COLO829 (cell line): Measurements from ENCODE around the gene GHITM.
"Not testable (repeated sequence)": the region's sequence is repeated elsewhere in the genome, so short reads cannot be mapped to it uniquely, and the experiment has no call there.

Experiments
- DNase-seq: peaks from one replicate; pipeline ENCODE4 v3.0.0; 2012; ENCODE audit warnings: low spot score

Gene GHITM, protein sequence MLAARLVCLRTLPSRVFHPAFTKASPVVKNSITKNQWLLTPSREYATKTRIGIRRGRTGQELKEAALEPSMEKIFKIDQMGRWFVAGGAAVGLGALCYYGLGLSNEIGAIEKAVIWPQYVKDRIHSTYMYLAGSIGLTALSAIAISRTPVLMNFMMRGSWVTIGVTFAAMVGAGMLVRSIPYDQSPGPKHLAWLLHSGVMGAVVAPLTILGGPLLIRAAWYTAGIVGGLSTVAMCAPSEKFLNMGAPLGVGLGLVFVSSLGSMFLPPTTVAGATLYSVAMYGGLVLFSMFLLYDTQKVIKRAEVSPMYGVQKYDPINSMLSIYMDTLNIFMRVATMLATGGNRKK

DNA sequence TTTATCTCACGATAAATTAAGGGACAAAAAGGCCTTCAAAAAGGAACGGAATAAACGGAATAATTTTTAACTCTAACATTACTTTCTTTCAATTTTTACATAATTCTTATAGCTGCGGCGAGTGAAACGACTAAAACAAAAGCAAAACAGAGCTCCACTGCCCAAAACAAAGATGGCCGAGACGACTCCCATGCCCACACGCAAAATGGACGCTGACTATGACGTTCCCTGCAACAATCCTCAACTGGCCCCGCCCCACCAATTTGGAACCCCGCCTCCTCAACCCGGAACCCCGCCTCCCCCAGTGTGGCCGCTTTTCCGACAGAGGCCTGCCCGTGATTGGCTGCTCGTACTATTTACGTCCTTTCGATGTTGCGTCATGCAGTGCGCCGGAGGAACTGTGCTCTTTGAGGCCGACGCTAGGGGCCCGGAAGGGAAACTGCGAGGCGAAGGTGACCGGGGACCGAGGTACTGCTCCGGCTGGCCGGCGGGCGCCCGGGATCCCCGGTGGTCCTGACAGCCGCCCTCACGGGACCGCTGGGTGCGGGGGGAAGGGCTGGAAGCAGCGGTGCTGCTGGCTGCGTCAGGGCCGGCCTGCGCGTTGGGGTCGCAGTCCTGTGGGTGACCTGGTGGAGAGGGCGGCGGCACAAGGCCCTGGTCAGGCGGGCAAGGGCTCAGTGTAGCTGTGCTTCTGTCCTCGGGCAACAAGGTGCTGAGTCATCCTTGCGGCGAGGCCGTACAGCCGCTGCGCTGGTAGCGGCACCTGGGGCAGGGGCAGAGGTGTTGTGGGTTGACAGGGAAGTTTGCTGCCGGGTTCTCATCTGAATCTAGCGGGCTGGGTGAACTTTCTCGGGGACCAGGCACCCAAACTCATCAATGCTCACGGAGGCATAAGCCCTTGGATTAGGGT, at the start of gene GHITM:
Gene GHITM, plus strand, starts transcription at position 384 of the 910 bp plus-strand sequence. CDS start 1,992 bp downstream, outside the sequence.
- DNase-seq: peak; percentile 84

DNA sequence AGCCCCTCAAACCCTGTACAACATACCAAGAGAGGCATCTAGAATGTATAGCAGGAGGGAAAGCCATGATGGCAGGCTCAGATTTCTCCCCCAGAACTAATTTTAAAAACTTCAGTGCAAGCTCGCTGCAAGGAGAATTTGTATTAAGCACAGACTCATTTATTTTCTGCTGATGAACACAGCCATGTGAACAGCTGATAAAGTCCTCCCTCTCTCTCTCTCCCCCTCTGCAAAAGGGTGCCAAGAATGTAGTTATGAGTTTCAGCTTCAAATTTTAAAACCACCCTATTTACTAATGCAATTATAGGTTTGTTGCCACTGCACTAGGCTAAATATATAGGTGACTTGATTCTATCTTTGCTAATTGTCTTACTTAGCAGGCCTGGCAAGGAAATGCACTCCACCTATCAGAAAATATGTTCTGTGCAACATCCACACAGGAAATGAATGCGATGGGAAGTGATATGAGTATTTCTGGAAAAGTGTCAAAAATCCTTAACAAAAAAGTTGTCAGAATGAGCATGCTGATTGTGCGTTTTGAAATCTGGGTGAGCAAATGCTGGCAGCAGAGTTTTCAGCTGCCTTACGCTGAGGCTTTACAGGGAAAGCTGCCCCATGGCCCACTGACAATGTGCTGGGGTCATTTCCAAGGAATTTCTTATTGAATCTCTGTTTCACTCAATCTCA, 43.4 kb upstream of the GHITM start:
- no peak for DNase-seq

DNA sequence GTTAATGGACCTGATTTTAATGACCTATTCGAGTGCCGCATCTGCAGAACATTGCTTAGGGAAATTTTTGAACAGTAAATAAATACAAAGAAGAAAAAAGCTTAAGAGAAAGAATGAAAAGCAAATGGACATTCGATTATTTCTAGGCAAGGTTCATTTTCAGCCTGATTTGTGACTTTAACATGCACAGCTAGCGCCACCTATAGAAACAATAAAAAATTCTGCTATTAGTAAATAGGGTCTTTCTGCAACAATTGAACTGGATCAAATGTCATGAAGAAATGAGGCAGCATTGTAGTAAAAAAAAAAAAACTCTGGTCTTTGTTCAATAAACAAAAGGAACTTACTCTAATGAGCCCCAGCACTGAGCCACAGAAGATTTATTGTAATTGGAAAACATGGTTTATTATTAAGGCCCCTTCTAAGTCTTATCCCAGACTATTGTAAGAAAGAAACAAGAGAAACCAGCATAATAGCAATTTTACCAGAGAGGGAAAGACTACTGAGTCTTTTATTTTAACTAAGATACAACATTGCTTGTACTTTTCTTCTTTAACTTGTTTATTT, 41.4 kb upstream of the GHITM start:
- DNase-seq: no peak

DNA sequence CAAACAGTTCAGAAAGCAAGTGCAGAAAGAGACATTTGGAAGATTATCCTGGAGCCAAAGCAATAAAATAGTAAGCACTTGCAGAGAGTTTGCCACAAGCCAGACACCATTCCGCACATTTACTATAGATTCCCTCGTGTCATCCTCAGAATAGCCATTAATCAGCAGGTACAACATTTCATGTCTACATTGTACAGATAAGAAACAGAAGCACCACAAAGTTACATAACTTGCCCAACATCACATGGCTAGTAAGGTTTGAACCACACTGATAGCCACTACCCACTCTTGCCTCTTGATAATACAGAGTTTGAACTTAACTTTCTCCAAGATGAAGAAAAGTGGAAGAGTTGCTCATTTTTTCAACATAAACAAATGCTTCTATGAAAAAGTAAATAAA, 40.6 kb upstream of the GHITM start:
- DNase-seq: no peak

DNA sequence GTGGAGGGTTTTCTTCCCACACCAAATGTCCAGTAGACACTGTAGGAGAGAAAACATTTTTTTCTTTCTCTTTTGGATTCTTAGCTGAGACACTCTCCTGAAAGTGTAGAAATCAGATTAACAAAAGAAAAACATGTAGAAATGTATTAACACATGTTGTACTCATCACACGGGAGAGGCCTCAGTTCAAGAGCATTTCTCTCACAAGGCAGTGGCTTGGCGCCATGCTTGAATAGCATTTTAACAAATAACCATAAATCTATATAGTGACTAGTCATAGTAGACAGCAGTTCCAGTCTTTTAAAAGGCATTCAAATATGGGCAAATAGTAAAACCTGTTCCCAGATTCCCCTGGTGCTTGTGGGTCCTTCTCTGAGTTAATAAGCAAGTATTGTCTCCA, 38.3 kb upstream of the GHITM start:
- no peak for DNase-seq

DNA sequence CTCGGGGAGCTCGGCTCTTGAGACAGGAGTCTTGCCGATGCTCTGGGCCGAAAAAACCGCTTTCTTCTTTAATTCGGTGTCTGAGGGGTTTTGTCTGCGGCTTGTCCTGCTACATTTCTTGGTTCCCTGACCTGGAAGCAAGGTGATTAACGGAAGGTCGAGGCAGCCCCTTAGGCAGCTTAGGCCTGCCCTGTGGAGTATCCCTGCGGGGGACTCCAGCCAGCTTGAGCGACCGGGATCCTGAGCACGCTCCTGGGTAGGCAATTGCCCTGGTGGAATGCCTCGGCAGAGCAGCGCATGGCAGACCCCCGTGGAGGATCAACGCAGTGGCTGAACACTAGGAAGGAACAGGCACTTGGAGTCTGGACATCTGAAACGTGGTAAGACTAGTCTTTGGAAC, 30.5 kb upstream of the GHITM start:
- DNase-seq: no peak

DNA sequence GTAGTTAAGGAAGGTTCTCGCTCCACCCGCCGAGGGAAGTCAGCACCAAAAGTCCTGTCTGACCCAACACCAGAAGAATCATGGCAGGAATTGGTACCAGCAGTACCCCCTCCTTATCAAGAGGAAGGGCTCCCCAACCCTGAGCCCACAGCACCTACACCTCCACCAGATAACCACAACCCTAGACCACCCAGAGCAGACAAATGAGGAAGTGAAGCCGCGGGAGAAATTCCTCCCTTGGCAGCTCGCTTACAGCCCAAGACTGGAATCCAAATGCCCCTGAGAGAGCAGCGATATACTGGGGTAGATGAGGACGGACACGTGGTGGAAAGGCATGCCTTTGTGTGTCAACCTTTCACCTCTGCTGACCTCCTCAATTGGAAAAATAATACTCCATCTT, 29.5 kb upstream of the GHITM start:
- not testable (repeated sequence) for DNase-seq

DNA sequence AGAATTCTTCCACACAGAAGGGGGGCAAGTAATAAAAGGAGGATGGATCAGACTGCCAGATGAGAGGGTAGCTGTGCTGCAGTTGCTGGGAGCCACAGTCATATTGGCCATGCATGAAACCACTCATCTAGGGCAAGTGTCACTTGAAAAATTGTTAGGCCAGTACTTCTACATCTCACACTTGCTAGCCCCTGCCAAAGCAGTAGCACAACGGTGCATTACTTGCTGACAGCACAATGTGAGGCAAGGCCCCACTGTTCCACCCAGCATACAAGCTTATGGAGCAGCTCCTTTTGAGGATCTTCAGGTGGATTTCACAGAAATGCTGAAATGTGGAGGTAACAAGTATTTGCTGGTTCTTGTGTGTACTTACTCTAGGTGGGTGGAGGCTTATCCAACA, 25.8 kb upstream of the GHITM start:
- not testable (repeated sequence) for DNase-seq

DNA sequence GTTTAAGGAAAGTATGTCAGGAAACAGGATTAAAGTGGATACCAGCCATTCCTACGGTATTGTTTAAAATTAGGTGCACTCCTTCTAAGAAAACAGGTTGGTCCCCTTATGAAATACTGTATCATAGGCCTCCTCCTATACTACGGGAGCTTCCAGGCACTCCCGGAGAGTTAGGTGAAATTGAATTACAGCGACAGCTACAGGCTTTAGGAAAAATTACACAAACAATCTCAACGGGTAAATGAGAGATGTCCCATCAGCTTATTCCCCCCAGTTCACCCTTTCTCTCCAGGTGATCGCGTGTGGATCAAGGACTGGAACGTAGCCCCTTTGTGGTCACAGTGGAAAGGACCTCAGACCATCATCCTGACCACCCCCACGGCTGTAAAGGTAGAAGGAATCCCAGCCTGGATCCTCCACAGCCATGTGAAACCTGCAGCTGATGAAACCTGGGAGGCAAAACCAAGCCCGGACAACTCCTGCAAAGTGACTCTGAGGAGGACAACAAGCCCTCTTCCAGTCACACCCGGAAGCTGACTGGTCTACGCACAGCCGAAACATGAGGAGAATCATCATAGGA, 25.1 kb upstream of the GHITM start:
- no peak for DNase-seq

DNA sequence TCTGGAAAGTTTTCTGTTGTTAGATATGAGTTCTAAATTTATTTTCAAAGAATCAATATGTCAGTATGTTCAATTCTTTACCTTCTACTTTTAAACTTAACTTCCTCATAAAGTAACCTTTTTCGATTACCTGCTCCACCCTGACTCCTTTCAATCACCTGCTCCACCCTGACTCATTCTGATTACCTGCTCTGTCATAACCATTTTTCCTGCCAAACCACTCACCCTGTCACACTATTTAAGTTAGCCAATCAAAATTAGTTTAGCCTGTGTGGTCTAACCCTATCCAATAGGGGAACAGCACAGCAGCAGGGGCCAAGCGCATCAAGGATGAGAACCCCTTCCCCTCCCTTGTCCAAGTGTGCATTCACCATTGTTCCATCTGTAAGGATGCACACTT, 22.1 kb upstream of the GHITM start:
- DNase-seq: not testable (repeated sequence)

DNA sequence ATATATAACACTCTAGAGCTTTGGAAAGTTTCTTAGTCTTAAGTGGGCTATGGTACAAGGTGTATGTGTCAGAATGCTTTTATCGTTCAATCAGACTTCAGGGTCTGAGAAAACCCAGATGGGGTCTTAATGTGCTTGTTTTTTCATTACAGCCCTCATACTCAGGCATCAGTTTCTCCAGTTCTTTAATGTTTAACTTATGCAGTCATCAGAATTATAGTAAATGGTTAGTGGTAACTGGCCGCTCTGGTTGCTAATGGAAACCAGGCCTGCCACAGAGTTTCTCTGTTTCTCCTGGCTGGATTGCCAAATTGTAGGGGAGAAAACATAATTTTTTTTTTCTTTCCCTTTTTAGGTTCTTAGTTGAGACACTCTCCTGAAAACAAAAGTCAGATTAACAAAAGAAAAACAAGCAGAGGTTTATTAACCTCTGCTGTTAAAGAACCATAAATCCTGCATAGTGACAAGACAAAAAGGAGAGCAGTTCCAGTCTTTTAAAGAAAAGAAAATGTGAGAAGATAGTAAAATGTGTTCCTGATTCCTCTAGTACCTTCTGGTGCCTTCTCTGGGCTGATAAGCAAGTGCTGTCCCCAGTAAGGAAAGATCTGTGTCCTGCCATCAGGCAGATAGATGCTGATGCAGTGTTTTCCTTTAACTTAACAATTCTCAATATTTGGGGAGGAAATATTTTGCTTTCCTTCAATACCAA, 21.5 kb upstream of the GHITM start:
- no peak for DNase-seq

DNA sequence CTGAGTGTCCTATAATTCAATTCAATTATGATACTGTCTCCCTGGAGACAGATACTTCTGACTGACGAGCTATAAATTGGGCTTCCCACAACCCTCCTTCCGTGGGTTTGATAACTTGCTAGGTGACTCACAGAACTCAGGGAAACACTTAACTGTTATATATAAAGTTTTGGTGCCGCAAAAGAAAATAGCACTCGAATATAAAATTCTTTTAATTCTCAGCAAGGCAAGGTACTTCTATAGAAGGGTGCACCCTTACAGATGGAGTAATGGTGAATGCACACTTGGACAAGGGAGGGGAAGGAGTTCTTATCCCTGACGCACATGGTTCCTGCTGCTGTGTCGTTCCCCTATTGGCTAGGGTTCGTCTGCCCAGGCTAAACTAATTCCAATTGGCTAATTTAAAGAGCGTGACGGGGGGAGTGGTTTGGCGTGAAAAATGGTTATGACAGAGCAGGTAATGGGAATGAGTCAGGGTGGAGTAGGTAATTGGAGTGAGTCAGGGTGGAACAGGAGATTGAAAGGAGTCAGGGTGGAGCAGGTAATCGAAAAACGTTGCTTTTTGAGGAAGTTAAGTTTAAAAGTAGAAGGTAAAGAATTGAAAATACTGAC, 20.8 kb upstream of the GHITM start:
- DNase-seq: no peak

DNA sequence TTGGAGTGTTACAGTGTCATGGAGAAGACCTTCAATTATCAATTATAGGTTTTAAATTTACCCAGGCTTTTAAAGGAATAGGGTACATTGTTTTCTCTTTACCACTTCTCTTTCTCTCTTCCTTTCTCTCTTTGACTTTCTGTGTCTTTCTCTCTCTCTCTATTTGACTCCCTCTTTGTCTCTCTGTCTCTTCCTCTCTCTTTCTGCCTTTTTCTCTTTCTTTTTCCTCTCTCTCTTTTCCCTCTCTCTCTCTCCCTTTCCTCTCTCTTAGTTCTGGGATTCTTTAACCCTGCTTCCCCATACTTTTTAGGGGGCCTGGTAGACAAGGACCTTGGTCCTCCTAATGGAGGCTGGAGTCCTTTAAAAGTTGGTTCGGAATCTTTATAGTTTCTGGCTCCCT, 15.9 kb upstream of the GHITM start:
- no peak for DNase-seq

DNA sequence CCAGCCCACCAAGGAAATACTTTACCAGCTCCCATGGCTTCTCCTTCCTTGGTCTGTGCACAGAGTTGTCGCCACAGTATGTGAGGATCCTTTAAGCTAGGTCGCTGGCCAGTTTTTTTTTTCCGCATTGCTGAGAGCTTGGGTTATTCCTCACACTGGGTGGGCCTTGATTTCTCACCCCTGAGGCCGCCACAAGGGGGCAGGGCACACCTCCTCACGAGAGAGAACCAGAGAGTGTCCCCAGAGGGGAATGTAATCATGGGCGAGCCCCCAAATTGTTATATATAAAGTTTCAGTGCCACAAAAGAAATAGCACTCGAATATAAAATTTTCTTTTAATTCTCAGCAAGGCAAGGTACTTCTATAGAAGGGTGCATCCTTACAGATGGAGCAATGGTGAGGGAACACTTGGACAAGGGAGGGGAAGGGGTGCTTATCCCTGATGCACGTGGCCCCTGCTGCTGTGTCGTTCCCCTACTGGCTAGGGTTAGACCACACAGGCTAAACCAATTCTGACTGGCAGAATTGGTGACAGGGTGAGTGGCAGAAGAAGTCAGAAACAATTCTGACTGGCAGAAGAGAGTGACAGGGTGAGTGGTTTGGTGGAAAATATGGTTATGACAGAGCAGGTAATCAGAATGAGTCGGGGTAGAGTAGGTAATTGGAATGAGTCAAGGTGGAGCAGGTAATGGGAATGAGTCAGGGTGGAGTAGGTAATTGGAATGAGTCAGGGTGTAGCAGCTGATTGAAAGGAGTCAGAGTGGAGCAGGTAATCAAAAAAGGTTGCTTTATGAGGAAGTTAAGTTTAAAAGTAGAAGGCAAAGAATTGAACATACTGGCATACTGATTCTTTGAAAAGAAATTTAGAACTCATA, 13.2 kb upstream of the GHITM start:
- not testable (repeated sequence) for DNase-seq

DNA sequence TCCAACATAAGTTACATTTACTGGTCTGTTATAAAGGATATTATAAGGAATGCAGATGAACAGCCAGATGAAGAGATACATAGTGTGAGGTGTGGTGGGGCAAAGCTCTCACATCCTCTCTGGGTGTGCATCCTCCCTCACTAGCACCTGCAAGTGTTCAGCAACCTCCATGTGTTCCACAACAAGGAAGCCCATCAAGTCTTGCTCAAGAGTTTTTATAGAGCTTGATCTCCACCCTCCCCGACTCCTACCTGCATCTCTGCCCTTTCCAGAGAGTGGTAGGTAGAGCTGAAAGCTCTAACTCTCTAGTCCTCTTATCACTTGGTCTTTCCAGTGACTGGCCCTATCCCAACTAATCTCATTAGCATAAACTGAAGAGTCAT, 12.5 kb upstream of the GHITM start:
- DNase-seq: no peak

DNA sequence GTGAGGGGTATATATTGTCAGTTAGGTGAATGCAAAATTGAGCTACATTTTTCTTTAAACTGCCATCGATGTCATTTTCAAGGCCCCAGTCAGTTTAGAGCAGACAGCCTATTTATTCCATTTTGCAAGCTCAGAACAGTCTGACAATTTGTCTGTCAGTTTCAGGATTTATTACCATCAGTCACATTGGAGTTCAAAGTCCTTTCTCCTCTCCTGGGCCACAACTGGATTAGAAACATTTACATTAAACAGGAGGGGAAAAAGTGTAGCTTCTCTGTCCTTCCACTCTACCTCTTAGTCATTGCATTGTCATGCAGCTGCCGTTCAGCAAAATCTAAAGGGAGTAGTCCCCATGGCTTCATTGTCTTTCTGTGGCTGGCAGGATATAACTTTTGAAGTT, 3.5 kb upstream of the GHITM start:
- DNase-seq: no peak

DNA sequence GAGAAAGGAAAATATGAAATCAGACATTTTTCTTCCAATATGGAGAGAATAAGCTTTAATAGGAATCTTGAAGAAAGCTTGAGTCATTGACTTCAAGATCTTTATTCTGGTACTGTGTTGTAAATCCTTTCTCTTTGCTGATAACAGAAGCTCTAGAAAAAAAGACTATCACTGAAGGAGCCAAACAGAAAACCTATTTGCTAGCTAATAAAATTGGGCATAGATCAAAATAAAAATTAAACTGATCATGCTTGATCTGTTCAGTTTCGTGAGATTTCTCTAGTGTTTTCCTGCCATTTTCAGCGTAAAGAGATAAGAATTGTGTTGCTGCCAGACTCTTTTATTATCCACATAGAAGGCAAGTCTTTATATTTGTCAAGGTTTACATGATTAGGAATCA, 1.5 kb upstream of the GHITM start:
- DNase-seq: no peak

DNA sequence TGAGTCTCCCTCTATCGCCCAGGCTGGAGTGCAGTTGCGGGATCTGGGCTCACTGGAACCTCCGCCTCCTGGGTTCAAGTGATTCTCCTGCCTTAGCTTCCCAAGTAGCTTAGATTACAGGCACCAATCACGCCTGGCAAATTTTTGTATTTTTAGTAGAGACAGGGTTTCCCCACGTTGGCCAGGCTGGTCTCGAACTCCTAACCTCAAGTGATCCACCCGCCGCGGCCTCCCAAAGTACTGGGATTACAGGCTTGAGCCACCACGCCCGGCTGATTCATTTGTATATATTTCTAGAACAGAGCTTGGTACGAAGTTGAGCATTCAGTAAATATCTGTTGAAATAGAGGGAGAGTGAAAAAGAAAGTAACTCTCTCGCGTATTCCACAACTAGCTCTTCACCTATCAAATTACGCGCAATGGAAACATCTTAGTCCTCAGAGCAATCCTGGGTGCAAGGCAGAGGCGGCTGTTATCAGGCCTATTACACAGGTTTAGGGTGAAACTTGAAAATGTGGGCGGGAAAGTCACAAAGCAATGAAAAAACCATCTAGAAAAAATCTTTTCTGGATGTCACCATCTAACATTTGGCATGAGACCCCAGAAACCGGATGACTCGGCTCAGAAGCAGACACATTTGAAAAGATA, 707 bp upstream of the GHITM start:
- peak; percentile 4 for DNase-seq

DNA sequence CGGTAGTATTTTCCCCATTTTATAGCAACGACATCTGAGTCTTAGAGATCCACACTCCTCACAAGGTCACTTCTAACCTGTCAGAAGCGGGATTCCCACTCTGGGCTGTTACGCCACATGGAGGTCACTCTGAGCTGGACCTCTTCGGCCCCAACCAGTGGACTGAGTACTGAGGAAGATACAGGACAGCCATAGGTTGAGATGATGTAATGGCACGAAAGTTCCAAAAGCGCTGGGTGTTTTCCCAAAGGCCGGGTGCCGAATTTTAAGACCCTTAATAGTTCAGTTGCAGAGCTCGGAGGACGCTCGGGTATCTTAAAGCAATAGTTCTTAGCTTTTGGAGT, 699 bp downstream of the GHITM start:
- DNase-seq: no peak

DNA sequence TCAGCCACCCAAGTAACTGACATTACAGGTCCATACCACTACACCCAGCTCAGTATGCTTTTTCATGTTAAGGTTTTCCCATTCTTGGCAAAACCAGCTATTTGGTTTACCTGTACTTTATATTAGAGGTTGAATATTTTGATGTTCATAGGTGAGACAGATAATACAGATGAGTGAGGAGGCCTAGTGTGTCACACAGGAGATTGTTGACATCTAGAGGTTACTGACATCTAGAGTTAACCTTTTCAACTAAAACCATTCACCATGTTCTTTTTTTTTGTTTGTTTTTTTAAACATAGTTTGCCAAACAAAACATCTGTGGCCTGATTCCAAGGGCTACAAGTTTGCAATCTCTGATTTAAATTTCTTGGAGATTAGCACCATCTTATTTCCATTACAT, 8.0 kb downstream of the GHITM start:
- no peak for DNase-seq
